GM12874 (cell line): ENCODE measurements around the gene BTBD6.

Source experiments
- CTCF ChIP-seq: IDR thresholded peaks from 2 replicates; pipeline ENCODE4 v1.5.1; 2011; ENCODE audit warnings: low read depth, mild to moderate bottlenecking, control low read depth, low read length, moderate library complexity; ENCODE audit not compliant: insufficient read depth

BTBD6 gene

GRCh38 chr14:105261781-105262180 is 13.4 kb downstream of the BTBD6 start:
- TF ChIP-seq CTCF, result no peak

GRCh38 chr14:105267820-105268548 is 19.7 kb downstream of the BTBD6 start:
- no peak for TF ChIP-seq CTCF

- no peak for TF ChIP-seq CTCF
Observed at GRCh38 chr14:105268736-105269354, 20.5 kb downstream of the BTBD6 start.

DNA sequence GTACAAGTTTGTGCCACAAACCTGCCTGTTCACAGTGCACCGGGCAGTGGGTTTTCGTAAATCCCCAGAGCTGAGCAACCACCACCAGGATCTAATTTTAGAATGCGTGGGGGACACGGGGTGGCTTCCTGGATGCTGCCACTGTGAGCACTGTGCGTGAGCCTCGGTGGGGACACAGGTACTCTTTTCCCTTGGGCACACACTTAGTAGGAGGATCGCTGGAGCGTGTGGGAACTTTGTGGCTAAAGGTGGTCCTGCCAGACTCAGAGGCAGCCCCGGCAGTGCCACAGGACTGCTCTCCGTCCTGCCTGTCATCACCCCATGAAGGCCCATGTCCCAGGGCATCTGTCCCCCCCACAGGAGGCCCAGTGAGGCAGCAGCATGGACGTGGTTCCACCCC is 21.1 kb downstream of the BTBD6 start:
- no peak for TF ChIP-seq CTCF

GRCh38 chr14:105271224-105271890 is 23.0 kb downstream of the BTBD6 start:
- no peak for TF ChIP-seq CTCF

- no peak for TF ChIP-seq CTCF
Observed at GRCh38 chr14:105272623-105273022, 24.3 kb downstream of the BTBD6 start.

GRCh38 chr14:105273062-105273461 is 24.7 kb downstream of the BTBD6 start:
- TF ChIP-seq CTCF, result no peak
